ENCODE measurements around the gene ZGPAT. TPM values are rescaled to one million over a fixed set of nuclear protein-coding genes. Genes with fewer than 3 reads are reported as not detected.

Gene ZGPAT
- total RNA-seq, 1 donor from 2014 or later, result 19.2 TPM

DNA sequence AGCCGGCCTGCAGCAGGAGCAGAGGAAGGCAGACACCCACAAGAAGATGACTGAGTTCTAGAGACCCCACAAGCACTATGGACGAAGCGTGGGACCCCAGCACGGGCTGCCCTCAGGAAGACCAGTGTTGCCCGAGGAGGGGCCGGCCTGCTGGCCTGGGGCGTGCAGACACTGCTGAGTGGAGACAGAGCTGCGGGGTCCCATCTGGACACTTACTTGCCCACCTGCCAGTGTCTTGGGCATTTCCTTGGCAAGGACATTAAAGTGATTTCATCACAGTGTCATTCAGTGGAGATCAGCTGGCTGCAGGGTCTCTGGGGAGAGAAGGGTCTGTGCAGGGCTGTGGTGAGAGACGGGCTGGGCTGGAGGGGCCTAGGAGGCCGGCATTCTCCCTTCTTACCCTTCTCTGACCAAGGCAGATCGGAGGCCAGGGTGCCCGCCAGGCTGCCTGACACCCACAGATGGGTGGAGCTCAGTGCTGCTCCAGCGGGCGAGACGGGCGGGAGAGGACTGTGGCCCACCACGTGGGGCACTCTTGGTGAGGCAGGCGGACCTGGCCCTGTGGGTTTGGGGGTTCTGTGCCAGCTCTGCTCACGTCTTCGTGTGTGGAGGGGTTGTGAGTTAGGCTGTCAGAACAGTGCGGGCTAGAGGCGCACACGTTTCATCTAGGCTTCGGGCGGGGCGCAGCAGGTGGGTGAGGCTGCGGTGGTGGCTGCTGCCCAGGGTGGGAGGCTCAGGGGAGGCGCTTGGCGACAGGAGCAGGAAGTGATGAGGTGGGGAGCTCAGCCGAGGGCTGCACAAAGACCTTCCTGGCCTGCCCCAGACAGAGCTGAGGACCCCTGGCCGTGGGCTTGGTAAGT is 28.2 kb downstream of the ZGPAT start, which contains the start of gene LIME1:
LIME1 (plus strand) TSS at position 806 of the 860 bp plus-strand sequence. CDS start 886 bp downstream, outside the sequence.
- H3K36me3 Mint-ChIP-seq (ENCODE audit: low read depth), result peaks cover 4% of the 10 kb centered on the region

DNA sequence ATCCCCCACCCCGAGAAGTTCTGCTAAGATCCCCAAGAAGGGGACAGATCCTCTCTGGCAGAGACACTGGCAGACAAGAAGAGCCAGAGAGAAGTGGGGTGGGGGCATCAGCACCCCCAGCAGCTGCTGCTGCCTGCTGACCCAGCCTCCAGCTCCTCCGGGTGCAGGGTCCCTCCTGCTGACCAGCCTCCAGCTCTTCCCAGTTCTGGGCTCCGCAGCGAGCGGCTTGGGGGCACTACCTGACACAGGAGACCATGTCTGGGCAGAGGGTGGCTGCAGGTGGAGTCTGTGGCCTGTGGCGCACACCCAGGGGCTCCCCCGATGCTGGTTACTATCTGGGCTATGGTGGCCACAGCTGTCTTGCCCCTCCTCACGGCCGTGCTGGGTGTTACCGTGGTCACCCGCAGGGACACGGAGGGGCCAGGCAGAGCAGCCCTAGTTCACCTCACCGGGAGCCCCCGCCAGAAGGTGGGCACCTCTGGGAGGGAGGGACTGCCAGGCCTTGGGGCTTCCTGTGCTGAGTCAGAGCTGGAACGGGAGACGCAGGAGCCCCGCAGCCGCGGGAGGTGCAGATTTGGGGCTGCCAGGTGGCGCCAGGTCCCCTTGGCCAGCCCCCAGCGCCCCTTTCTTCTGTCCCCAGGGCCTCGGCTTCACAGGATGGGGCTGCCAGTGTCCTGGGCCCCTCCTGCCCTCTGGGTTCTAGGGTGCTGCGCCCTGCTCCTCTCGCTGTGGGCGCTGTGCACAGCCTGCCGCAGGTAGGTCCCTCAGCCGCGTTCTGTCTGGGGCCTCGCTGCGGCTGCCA is 29.3 kb downstream of the ZGPAT start:
- Mint-ChIP-seq H3K36me3 (ENCODE audit: low read depth) (peaks cover 4% of the 10 kb centered on the region), H3K4me1 (ENCODE audit: low read depth) (peaks cover 3% of the 10 kb centered on the region), H3K27ac (ENCODE audit: unreplicated experiment) (no peak overlapping the region), H3K27me3 (ENCODE audit: low read depth) (no peaks in the 10 kb centered on the region), H3K9me3 (ENCODE audit: low read depth) (no peaks in the 10 kb centered on the region), H3K4me3 (ENCODE audit: unreplicated experiment) (no peak overlapping the region)
- DNase-seq (ENCODE audit: low spot score), result peak; percentile 83
- TF ChIP-seq, protein P1, sequence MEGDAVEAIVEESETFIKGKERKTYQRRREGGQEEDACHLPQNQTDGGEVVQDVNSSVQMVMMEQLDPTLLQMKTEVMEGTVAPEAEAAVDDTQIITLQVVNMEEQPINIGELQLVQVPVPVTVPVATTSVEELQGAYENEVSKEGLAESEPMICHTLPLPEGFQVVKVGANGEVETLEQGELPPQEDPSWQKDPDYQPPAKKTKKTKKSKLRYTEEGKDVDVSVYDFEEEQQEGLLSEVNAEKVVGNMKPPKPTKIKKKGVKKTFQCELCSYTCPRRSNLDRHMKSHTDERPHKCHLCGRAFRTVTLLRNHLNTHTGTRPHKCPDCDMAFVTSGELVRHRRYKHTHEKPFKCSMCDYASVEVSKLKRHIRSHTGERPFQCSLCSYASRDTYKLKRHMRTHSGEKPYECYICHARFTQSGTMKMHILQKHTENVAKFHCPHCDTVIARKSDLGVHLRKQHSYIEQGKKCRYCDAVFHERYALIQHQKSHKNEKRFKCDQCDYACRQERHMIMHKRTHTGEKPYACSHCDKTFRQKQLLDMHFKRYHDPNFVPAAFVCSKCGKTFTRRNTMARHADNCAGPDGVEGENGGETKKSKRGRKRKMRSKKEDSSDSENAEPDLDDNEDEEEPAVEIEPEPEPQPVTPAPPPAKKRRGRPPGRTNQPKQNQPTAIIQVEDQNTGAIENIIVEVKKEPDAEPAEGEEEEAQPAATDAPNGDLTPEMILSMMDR (IDR thresholded peaks at IDR 0.05), result no peak

More for the DNA sequence above, 28.2 kb downstream of the ZGPAT start, which contains the start of gene LIME1:
- H3K4me1 Mint-ChIP-seq (ENCODE audit: low read depth), result peaks cover 3% of the 10 kb centered on the region
- H3K9me3 Mint-ChIP-seq (ENCODE audit: low read depth), result no peaks in the 10 kb centered on the region
- TF ChIP-seq, protein P1 (IDR thresholded peaks at IDR 0.05), result no peak
- peak within 1 kb of the TSS; percentile 63 for H3K27ac Mint-ChIP-seq (ENCODE audit: unreplicated experiment)
- no peaks in the 10 kb centered on the region for H3K27me3 Mint-ChIP-seq (ENCODE audit: low read depth)
- DNase-seq (ENCODE audit: low spot score), result peak; percentile 92
- no peak within 1 kb of the TSS for H3K4me3 Mint-ChIP-seq (ENCODE audit: unreplicated experiment)

DNA sequence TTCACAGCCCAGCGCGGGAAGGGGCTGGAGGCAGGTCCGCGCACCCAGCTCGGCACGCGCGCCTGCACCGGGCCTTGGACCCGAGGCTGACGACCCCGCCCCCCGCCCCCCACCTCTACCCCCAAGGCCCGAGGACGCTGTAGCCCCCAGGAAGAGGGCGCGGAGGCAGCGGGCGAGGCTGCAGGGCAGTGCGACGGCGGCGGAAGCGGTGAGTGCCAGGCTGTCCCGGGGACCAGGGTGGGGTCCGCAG is 29.8 kb downstream of the ZGPAT start:
- H3K4me3 Mint-ChIP-seq (ENCODE audit: unreplicated experiment), result no peak overlapping the region
- H3K4me1 Mint-ChIP-seq (ENCODE audit: low read depth), result peaks cover 3% of the 10 kb centered on the region
- peaks cover 4% of the 10 kb centered on the region for H3K36me3 Mint-ChIP-seq (ENCODE audit: low read depth)
- no peaks in the 10 kb centered on the region for H3K27me3 Mint-ChIP-seq (ENCODE audit: low read depth)
- TF ChIP-seq, protein P1 (IDR thresholded peaks at IDR 0.05), result no peak
- no peaks in the 10 kb centered on the region for H3K9me3 Mint-ChIP-seq (ENCODE audit: low read depth)
- no peak overlapping the region for H3K27ac Mint-ChIP-seq (ENCODE audit: unreplicated experiment)
- DNase-seq (ENCODE audit: low spot score), result no peak

DNA sequence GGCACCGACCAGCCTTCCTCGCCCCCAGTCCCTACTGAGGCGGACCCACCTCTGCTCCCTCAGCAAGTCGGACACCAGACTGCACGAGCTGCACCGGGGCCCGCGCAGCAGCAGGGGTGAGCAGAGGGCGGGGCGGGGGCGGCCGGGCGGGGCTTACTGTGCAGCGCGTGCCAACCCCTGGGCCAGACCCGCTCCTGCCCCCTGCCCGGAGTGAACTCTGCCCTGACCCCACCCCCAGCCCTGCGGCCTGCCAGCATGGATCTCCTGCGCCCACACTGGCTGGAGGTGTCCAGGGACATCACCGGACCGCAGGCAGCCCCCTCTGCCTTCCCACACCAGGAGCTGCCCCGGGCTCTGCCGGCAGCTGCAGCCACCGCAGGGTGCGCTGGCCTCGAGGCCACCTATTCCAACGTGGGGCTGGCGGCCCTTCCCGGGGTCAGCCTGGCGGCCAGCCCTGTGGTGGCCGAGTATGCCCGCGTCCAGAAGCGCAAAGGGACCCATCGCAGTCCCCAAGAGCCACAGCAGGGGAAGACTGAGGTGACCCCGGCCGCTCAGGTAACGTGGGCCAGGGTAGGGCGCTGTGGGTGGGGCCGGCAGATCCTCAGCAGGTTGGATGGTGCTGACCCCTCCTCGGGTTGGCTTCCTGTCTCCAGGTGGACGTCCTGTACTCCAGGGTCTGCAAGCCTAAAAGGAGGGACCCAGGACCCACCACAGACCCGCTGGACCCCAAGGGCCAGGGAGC is 30.3 kb downstream of the ZGPAT start:
- Mint-ChIP-seq H3K4me1 (ENCODE audit: low read depth) (peaks cover 3% of the 10 kb centered on the region), H3K9me3 (ENCODE audit: low read depth) (no peaks in the 10 kb centered on the region), H3K27ac (ENCODE audit: unreplicated experiment) (no peak overlapping the region), H3K36me3 (ENCODE audit: low read depth) (peaks cover 4% of the 10 kb centered on the region), H3K4me3 (ENCODE audit: unreplicated experiment) (no peak overlapping the region), H3K27me3 (ENCODE audit: low read depth) (no peaks in the 10 kb centered on the region)
- TF ChIP-seq, protein P1 (IDR thresholded peaks at IDR 0.05), result no peak
- peak; percentile 90 for DNase-seq (ENCODE audit: low spot score)

DNA sequence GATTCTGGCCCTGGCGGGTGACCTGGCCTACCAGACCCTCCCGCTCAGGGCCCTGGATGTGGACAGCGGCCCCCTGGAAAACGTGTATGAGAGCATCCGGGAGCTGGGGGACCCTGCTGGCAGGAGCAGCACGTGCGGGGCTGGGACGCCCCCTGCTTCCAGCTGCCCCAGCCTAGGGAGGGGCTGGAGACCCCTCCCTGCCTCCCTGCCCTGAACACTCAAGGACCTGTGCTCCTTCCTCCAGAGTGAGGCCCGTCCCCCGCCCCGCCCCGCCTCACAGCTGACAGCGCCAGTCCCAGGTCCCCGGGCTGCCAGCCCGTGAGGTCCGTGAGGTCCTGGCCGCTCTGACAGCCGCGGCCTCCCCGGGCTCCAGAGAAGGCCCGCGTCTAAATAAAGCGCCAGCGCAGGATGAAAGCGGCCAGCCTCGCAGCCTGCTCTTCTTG is 30.9 kb downstream of the ZGPAT start:
- Mint-ChIP-seq H3K27me3 (ENCODE audit: low read depth) (no peaks in the 10 kb centered on the region), H3K36me3 (ENCODE audit: low read depth) (peaks cover 6% of the 10 kb centered on the region), H3K4me3 (ENCODE audit: unreplicated experiment) (no peak overlapping the region), H3K4me1 (ENCODE audit: low read depth) (peaks cover 3% of the 10 kb centered on the region), H3K9me3 (ENCODE audit: low read depth) (no peaks in the 10 kb centered on the region), H3K27ac (ENCODE audit: unreplicated experiment) (no peak overlapping the region)
- no peak for DNase-seq (ENCODE audit: low spot score)
- TF ChIP-seq, protein P1 (IDR thresholded peaks at IDR 0.05), result no peak

Measured in chondrocyte (in vitro differentiated cells).